GM12874 (cell line): ENCODE measurements around the gene PLA1A.

Experiments
- TF ChIP-seq, protein P1 (sequence below): IDR thresholded peaks from 2 replicates; pipeline ENCODE4 v1.5.1; 2011; ENCODE audit warnings: low read depth, mild to moderate bottlenecking, control low read depth, low read length, moderate library complexity; ENCODE audit not compliant: insufficient read depth

PLA1A gene

DNA sequence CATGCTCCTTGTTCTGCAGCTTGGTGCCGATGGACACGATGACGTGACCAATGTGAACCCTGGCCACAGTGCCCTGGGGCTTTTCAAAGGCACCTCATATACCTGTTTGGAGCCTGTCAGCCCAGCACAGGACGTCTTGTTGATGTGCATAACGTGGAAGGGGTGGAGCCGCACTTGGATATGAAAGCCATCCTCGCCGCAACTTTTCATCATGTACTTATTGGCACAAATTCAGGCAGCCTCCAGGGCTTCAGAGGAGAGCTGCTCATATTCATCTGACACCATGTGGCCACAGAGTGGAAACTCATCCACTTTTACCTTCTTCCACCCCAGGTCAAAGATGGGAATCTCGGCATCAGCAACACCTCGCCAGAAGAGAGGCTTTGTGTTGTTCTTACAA, 38.0 kb downstream of the PLA1A start:
- TF ChIP-seq, protein P1, sequence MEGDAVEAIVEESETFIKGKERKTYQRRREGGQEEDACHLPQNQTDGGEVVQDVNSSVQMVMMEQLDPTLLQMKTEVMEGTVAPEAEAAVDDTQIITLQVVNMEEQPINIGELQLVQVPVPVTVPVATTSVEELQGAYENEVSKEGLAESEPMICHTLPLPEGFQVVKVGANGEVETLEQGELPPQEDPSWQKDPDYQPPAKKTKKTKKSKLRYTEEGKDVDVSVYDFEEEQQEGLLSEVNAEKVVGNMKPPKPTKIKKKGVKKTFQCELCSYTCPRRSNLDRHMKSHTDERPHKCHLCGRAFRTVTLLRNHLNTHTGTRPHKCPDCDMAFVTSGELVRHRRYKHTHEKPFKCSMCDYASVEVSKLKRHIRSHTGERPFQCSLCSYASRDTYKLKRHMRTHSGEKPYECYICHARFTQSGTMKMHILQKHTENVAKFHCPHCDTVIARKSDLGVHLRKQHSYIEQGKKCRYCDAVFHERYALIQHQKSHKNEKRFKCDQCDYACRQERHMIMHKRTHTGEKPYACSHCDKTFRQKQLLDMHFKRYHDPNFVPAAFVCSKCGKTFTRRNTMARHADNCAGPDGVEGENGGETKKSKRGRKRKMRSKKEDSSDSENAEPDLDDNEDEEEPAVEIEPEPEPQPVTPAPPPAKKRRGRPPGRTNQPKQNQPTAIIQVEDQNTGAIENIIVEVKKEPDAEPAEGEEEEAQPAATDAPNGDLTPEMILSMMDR, result no peak

DNA sequence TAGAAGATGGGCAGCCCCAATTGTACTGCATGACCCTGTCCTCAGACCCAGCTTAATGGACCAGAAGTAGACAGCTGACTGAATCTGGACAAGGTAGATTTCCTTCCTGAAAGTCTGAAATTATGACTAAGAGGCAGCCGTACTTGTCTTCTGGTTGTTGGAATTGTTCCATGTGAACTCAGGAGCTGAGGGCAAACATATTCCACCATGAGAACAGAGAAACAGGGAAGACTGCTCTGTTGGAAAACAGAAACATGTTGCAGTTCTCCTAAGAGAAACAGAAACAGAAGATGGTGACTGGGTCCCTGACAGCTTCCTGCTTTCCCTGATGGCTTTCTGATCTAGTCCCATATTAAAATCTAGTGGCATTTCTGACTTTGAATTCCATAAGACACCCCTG, 38.6 kb downstream of the PLA1A start:
- TF ChIP-seq, protein P1, result no peak

GRCh38 chr3:119636891-119637611, 39.4 kb downstream of the PLA1A start:
- TF ChIP-seq, protein P1, result no peak

DNA sequence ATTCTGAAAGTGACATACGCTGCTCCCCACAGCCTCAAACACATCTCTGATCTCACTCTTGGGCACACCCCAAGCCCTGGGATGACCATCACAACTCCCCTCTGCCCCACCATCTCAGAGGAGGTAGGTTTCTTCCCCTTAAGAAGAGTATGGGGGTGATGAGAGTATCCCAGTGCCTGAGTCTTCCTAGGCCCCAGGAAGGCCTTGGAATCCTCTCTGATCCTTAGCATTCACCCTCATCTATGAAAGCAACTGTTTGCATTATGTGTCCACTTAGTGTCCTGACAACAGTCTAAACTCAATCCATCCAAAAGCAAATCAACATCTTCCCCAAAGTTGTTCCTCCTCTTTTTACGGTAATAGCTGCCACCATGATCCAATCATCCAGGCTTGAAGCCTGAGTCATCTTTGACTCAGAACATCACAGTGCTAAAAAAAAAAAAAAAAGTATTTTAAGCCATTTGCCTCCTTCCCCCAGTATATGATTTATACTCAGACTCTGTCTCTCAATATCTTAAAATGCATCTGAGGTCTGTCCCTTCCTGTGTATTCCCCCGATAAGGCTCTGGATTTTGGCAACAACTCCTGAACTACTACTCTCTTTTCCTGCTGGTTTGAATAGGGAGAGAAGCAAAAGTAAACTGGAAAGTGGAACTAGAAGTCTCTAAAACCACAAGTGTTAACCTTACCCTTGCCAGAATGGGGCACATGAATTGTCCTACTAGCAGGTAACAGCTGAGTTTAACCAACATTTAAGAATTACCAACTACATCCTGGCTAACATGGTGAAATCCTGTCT, 40.2 kb downstream of the PLA1A start:
- TF ChIP-seq, protein P1, result no peak

GRCh38 chr3:119639494-119640350, 42.0 kb downstream of the PLA1A start:
- TF ChIP-seq, protein P1, result no peak

GRCh38 chr3:119641416-119641815, 43.7 kb downstream of the PLA1A start:
- TF ChIP-seq, protein P1, result no peak

- TF ChIP-seq, protein P1, result no peak
Measured at GRCh38 chr3:119642746-119643473, 45.2 kb downstream of the PLA1A start.
